ENCODE results near the gene SRA1.
A peak's percentile ranks its signal among the peaks of the same experiment; 100 is the strongest.

Gene SRA1

GRCh38 chr5:140548791-140549190 lies 8.5 kb downstream of the SRA1 start:
- H2BK120ac ChIP-seq (ENCODE audit: low read depth, low read length): peak overlapping the region; percentile 24
- no peak overlapping the region for H3K14ac ChIP-seq (ENCODE audit: low read length in 2 of 2)
- no peak overlapping the region for H2AFZ ChIP-seq (ENCODE audit: low read depth, low read length)
- H4K8ac ChIP-seq (ENCODE audit: low read length): peak overlapping the region; percentile 22
- peaks cover 27 to 63% of the 10 kb centered on the region in 2 experiments for H3K36me3 ChIP-seq (ENCODE audit: control insufficient read depth in 1 of 2, insufficient read depth in 2 of 2, low read depth in 1 of 2, low read length in 2 of 2)
- WGBS: 95% methylated on average over 6 of the region's 7 CpGs
- H3K18ac ChIP-seq (ENCODE audit: low read depth in 1 of 2, low read length in 2 of 2): no peak overlapping the region
- H2BK15ac ChIP-seq (ENCODE audit: low read depth, poor library complexity, severe bottlenecking): peak overlapping the region; percentile 60
- H4K91ac ChIP-seq (ENCODE audit: low read length): no peak overlapping the region
- no peak overlapping the region for H3K4me2 ChIP-seq (ENCODE audit: low read length, poor library complexity, severe bottlenecking)
- no peak overlapping the region for H3K4ac ChIP-seq (ENCODE audit: low read depth in 1 of 2, low read length in 2 of 2)
- no peak overlapping the region for H2BK5ac ChIP-seq (ENCODE audit: low read depth, low read length, poor library complexity, severe bottlenecking)
- DNase-seq: no peak
- H3K23ac ChIP-seq (ENCODE audit: low read length in 2 of 2): no peak overlapping the region
- H3K4me1 ChIP-seq (ENCODE audit: control insufficient read depth, insufficient read depth, low read depth, low read length): peaks cover 26% of the 10 kb centered on the region
- H3K27me3 ChIP-seq (ENCODE audit: control insufficient read depth in 1 of 2, insufficient read depth in 1 of 2, low read length in 2 of 2): no peaks in the 10 kb centered on the region
- H3K27ac ChIP-seq (ENCODE audit: low read length, poor library complexity, severe bottlenecking): no peak overlapping the region
- no peaks in the 10 kb centered on the region for H3K9me3 ChIP-seq (ENCODE audit: control insufficient read depth, low read length)
- peak overlapping the region in 1 of 2 experiments; percentile 18 for H2BK12ac ChIP-seq (ENCODE audit: low read length in 2 of 2)
- peaks cover 25% of the 10 kb centered on the region for H3K79me1 ChIP-seq (replicated peaks; ENCODE audit: low read length, poor library complexity, severe bottlenecking)
- no peak overlapping the region for H2AK5ac ChIP-seq (ENCODE audit: low read length, severe bottlenecking)
- peak overlapping the region; percentile 95 for H3K9ac ChIP-seq (ENCODE audit: low read length)
- peak overlapping the region in 1 of 2 experiments; percentile 78 for H3K4me3 ChIP-seq (ENCODE audit: insufficient read depth in 1 of 2, low read depth in 1 of 2, low read length in 2 of 2)

GRCh38 chr5:140548300-140548688 lies 9.0 kb downstream of the SRA1 start:
- Histone ChIP-seq H3K4me2 (ENCODE audit: low read length, poor library complexity, severe bottlenecking) (peak overlapping the region; percentile 48), H3K27me3 (ENCODE audit: control insufficient read depth in 1 of 2, insufficient read depth in 1 of 2, low read length in 2 of 2) (no peaks in the 10 kb centered on the region), H2AFZ (ENCODE audit: low read depth, low read length) (no peak overlapping the region), H4K91ac (ENCODE audit: low read length) (no peak overlapping the region), H2BK12ac (ENCODE audit: low read length in 2 of 2) (peak overlapping the region; percentile 1 to 63), H3K9ac (ENCODE audit: low read length) (peak overlapping the region; percentile 95), H3K36me3 (ENCODE audit: control insufficient read depth in 1 of 2, insufficient read depth in 2 of 2, low read depth in 1 of 2, low read length in 2 of 2) (peaks cover 27 to 63% of the 10 kb centered on the region in 2 experiments), H2BK120ac (ENCODE audit: low read depth, low read length) (no peak overlapping the region), H3K18ac (ENCODE audit: low read depth in 1 of 2, low read length in 2 of 2) (peak overlapping the region; percentile 38 to 44), H3K4me1 (ENCODE audit: control insufficient read depth, insufficient read depth, low read depth, low read length) (peaks cover 26% of the 10 kb centered on the region), H3K9me3 (ENCODE audit: control insufficient read depth, low read length) (no peaks in the 10 kb centered on the region), H2BK5ac (ENCODE audit: low read depth, low read length, poor library complexity, severe bottlenecking) (no peak overlapping the region), H3K79me1 (replicated peaks; ENCODE audit: low read length, poor library complexity, severe bottlenecking) (peaks cover 25% of the 10 kb centered on the region), H3K4ac (ENCODE audit: low read depth in 1 of 2, low read length in 2 of 2) (peak overlapping the region; percentile 29 to 37), H3K14ac (ENCODE audit: low read length in 2 of 2) (peak overlapping the region in 1 of 2 experiments; percentile 6), H3K4me3 (ENCODE audit: insufficient read depth in 1 of 2, low read depth in 1 of 2, low read length in 2 of 2) (peak overlapping the region in 1 of 2 experiments; percentile 78), H2BK15ac (ENCODE audit: low read depth, poor library complexity, severe bottlenecking) (no peak overlapping the region), H3K27ac (ENCODE audit: low read length, poor library complexity, severe bottlenecking) (peak overlapping the region; percentile 66), H2AK5ac (ENCODE audit: low read length, severe bottlenecking) (peak overlapping the region; percentile 31), H4K8ac (ENCODE audit: low read length) (peak overlapping the region; percentile 57), H3K23ac (ENCODE audit: low read length in 2 of 2) (no peak overlapping the region)
- DNase-seq: no peak
- WGBS: 26% methylated on average over 5 of the region's 5 CpGs

GRCh38 chr5:140547508-140548299 lies 9.6 kb downstream of the SRA1 start, which contains the start of gene EIF4EBP3:
Gene EIF4EBP3 (plus strand): TSS chr5:140547662. CDS start chr5:140547738, 76 bp downstream.
- WGBS: 9% methylated on average over 52 of the region's 52 CpGs
- peak within 1 kb of the TSS; percentile 1 to 63 for H2BK12ac ChIP-seq (ENCODE audit: low read length in 2 of 2)
- peaks cover 26% of the 10 kb centered on the region for H3K4me1 ChIP-seq (ENCODE audit: control insufficient read depth, insufficient read depth, low read depth, low read length)

GRCh38 chr5:140546851-140547507 lies 10.3 kb downstream of the SRA1 start:
- Histone ChIP-seq H3K4me2 (ENCODE audit: low read length, poor library complexity, severe bottlenecking) (peak overlapping the region; percentile 48), H4K91ac (ENCODE audit: low read length) (no peak overlapping the region), H3K4ac (ENCODE audit: low read depth in 1 of 2, low read length in 2 of 2) (no peak overlapping the region), H3K9me3 (ENCODE audit: control insufficient read depth, low read length) (no peaks in the 10 kb centered on the region), H2BK5ac (ENCODE audit: low read depth, low read length, poor library complexity, severe bottlenecking) (no peak overlapping the region), H2AK5ac (ENCODE audit: low read length, severe bottlenecking) (no peak overlapping the region), H3K4me3 (ENCODE audit: insufficient read depth in 1 of 2, low read depth in 1 of 2, low read length in 2 of 2) (peak overlapping the region in 1 of 2 experiments; percentile 78), H3K9ac (ENCODE audit: low read length) (peak overlapping the region; percentile 95), H3K36me3 (ENCODE audit: control insufficient read depth in 1 of 2, insufficient read depth in 2 of 2, low read depth in 1 of 2, low read length in 2 of 2) (peaks cover 27 to 60% of the 10 kb centered on the region in 2 experiments), H3K14ac (ENCODE audit: low read length in 2 of 2) (no peak overlapping the region), H2BK12ac (ENCODE audit: low read length in 2 of 2) (no peak overlapping the region), H3K79me1 (replicated peaks; ENCODE audit: low read length, poor library complexity, severe bottlenecking) (peaks cover 24% of the 10 kb centered on the region), H4K8ac (ENCODE audit: low read length) (peak overlapping the region; percentile 59), H3K4me1 (ENCODE audit: control insufficient read depth, insufficient read depth, low read depth, low read length) (peaks cover 26% of the 10 kb centered on the region), H3K27me3 (ENCODE audit: control insufficient read depth in 1 of 2, insufficient read depth in 1 of 2, low read length in 2 of 2) (no peaks in the 10 kb centered on the region), H2BK120ac (ENCODE audit: low read depth, low read length) (no peak overlapping the region), H3K27ac (ENCODE audit: low read length, poor library complexity, severe bottlenecking) (peak overlapping the region; percentile 63), H3K18ac (ENCODE audit: low read depth in 1 of 2, low read length in 2 of 2) (peak overlapping the region in 1 of 2 experiments; percentile 59), H2BK15ac (ENCODE audit: low read depth, poor library complexity, severe bottlenecking) (peak overlapping the region; percentile 26), H3K23ac (ENCODE audit: low read length in 2 of 2) (no peak overlapping the region), H2AFZ (ENCODE audit: low read depth, low read length) (no peak overlapping the region)
- peak; percentile 19 for DNase-seq
- 64% methylated on average over 11 of the region's 13 CpGs for WGBS

More at GRCh38 chr5:140547508-140548299, 9.6 kb downstream of the SRA1 start, which contains the start of gene EIF4EBP3:
- peak within 1 kb of the TSS; percentile 66 for H3K27ac ChIP-seq (ENCODE audit: low read length, poor library complexity, severe bottlenecking)
- no peak within 1 kb of the TSS for H2BK120ac ChIP-seq (ENCODE audit: low read depth, low read length)
- H3K18ac ChIP-seq (ENCODE audit: low read depth in 1 of 2, low read length in 2 of 2): peak within 1 kb of the TSS; percentile 59 to 68
- H3K79me1 ChIP-seq (replicated peaks; ENCODE audit: low read length, poor library complexity, severe bottlenecking): peaks cover 25% of the 10 kb centered on the region
- H3K36me3 ChIP-seq (ENCODE audit: control insufficient read depth in 1 of 2, insufficient read depth in 2 of 2, low read depth in 1 of 2, low read length in 2 of 2): peaks cover 27 to 61% of the 10 kb centered on the region in 2 experiments
- H3K9ac ChIP-seq (ENCODE audit: low read length): peak within 1 kb of the TSS; percentile 95
- H2BK5ac ChIP-seq (ENCODE audit: low read depth, low read length, poor library complexity, severe bottlenecking): no peak within 1 kb of the TSS
- no peak within 1 kb of the TSS for H2AFZ ChIP-seq (ENCODE audit: low read depth, low read length)
- peak within 1 kb of the TSS; percentile 53 to 78 for H3K4me3 ChIP-seq (ENCODE audit: insufficient read depth in 1 of 2, low read depth in 1 of 2, low read length in 2 of 2)
- H2AK5ac ChIP-seq (ENCODE audit: low read length, severe bottlenecking): peak within 1 kb of the TSS; percentile 31
- peak within 1 kb of the TSS; percentile 59 for H4K8ac ChIP-seq (ENCODE audit: low read length)
- no peaks in the 10 kb centered on the region for H3K9me3 ChIP-seq (ENCODE audit: control insufficient read depth, low read length)
- H3K23ac ChIP-seq (ENCODE audit: low read length in 2 of 2): no peak within 1 kb of the TSS
- H4K91ac ChIP-seq (ENCODE audit: low read length): peak within 1 kb of the TSS; percentile 64
- H3K4ac ChIP-seq (ENCODE audit: low read depth in 1 of 2, low read length in 2 of 2): peak within 1 kb of the TSS; percentile 47 to 80
- H3K27me3 ChIP-seq (ENCODE audit: control insufficient read depth in 1 of 2, insufficient read depth in 1 of 2, low read length in 2 of 2): no peaks in the 10 kb centered on the region
- H2BK15ac ChIP-seq (ENCODE audit: low read depth, poor library complexity, severe bottlenecking): peak within 1 kb of the TSS; percentile 54
- peak within 1 kb of the TSS in 1 of 2 experiments; percentile 6 for H3K14ac ChIP-seq (ENCODE audit: low read length in 2 of 2)
- H3K4me2 ChIP-seq (ENCODE audit: low read length, poor library complexity, severe bottlenecking): peak within 1 kb of the TSS; percentile 48
- peak; percentile 97 for DNase-seq
